ENCODE data around the gene SCLY. TPM values are rescaled to one million over a fixed set of nuclear protein-coding genes. Genes with fewer than 3 reads are reported as not detected.

SCLY gene
- total and polyA plus RNA-seq, 2 of the 13 experiments (the other 11 are each of a cell fraction or from before 2014, with no cell fraction given) = 27.9 to 38.6 TPM

GRCh38 chr2:238060096-238060541 lies 682 bp upstream of the SCLY start (continued):
- TF ChIP-seq, protein P1, sequence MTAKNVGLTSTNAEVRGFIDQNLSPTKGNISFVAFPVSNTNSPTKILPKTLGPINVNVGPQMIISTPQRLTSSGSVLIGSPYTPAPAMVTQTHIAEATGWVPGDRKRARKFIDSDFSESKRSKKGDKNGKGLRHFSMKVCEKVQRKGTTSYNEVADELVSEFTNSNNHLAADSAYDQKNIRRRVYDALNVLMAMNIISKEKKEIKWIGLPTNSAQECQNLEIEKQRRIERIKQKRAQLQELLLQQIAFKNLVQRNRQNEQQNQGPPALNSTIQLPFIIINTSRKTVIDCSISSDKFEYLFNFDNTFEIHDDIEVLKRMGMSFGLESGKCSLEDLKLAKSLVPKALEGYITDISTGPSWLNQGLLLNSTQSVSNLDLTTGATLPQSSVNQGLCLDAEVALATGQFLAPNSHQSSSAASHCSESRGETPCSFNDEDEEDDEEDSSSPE (CRISPR knock-in tag; IDR thresholded peaks at IDR 0.05) = no peak
- TF ChIP-seq, protein P2, sequence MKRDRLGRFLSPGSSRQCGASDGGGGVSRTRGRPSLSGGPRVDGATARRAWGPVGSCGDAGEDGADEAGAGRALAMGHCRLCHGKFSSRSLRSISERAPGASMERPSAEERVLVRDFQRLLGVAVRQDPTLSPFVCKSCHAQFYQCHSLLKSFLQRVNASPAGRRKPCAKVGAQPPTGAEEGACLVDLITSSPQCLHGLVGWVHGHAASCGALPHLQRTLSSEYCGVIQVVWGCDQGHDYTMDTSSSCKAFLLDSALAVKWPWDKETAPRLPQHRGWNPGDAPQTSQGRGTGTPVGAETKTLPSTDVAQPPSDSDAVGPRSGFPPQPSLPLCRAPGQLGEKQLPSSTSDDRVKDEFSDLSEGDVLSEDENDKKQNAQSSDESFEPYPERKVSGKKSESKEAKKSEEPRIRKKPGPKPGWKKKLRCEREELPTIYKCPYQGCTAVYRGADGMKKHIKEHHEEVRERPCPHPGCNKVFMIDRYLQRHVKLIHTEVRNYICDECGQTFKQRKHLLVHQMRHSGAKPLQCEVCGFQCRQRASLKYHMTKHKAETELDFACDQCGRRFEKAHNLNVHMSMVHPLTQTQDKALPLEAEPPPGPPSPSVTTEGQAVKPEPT (CRISPR knock-in tag; IDR thresholded peaks at IDR 0.05; ENCODE audit: low read depth) = no peak
- TF ChIP-seq STAT6 (CRISPR knock-in tag; IDR thresholded peaks at IDR 0.05; ENCODE audit: borderline replicate concordance) (no peak), ZNF570 (CRISPR knock-in tag; IDR thresholded peaks at IDR 0.05; ENCODE audit: borderline replicate concordance) (no peak), ZNF101 (CRISPR knock-in tag; IDR thresholded peaks at IDR 0.05; ENCODE audit: borderline replicate concordance, low read depth) (0 out of 2 replicates have a peak, but pooled peaks have one; percentile 10), CCDC6 (CRISPR knock-in tag; IDR thresholded peaks at IDR 0.05) (0 out of 2 replicates have a peak, but pooled peaks have one; percentile 17), MATR3 (CRISPR knock-in tag; IDR thresholded peaks at IDR 0.05) (no peak), ZNF234 (CRISPR knock-in tag; conservative IDR thresholded peaks at IDR 0.05) (0 out of 2 replicates have a peak, but pooled peaks have one; percentile 88), ZEB1 (IDR thresholded peaks at IDR 0.05; ENCODE audit: insufficient replicate concordance, low read depth) (peak; percentile 2), TEAD2 (CRISPR knock-in tag; IDR thresholded peaks at IDR 0.05) (no peak), TAF1 (CRISPR knock-in tag; IDR thresholded peaks at IDR 0.05) (no peak), FOXK2 (IDR thresholded peaks at IDR 0.05) (peak; percentile 32; the same call in 1 of the 2 replicates), NFE2L1 (CRISPR knock-in tag; IDR thresholded peaks at IDR 0.05; ENCODE audit: borderline replicate concordance) (0 out of 2 replicates have a peak, but pooled peaks have one; percentile 53), EED (CRISPR knock-in tag; IDR thresholded peaks at IDR 0.05) (no peak; the same call in 1 of the 2 replicates), ZNF510 (CRISPR knock-in tag; IDR thresholded peaks at IDR 0.05; ENCODE audit: low read depth) (0 out of 2 replicates have a peak, but pooled peaks have one; percentile 15), RARG (CRISPR knock-in tag; IDR thresholded peaks at IDR 0.05; ENCODE audit: low read depth) (peak; percentile 9; the same call in 1 of the 2 replicates), ZKSCAN5 (CRISPR knock-in tag; IDR thresholded peaks at IDR 0.05) (no peak; the same call in 1 of the 2 replicates), NFKBIZ (CRISPR knock-in tag; IDR thresholded peaks at IDR 0.05) (no peak), ZNF446 (CRISPR knock-in tag; IDR thresholded peaks at IDR 0.05) (peak; percentile 86; the same call in 1 of the 2 replicates), ELF4 (CRISPR knock-in tag; IDR thresholded peaks at IDR 0.05; ENCODE audit: borderline replicate concordance) (0 out of 2 replicates have a peak, but pooled peaks have one; percentile 1), ATF7 (IDR thresholded peaks at IDR 0.05) (no peak), ATF7 (CRISPR knock-in tag; IDR thresholded peaks at IDR 0.05) (0 out of 2 replicates have a peak, but pooled peaks have one; percentile 36), JUNB (CRISPR knock-in tag; IDR thresholded peaks at IDR 0.05; ENCODE audit: borderline replicate concordance) (no peak)
- TF ChIP-seq, protein P3, sequence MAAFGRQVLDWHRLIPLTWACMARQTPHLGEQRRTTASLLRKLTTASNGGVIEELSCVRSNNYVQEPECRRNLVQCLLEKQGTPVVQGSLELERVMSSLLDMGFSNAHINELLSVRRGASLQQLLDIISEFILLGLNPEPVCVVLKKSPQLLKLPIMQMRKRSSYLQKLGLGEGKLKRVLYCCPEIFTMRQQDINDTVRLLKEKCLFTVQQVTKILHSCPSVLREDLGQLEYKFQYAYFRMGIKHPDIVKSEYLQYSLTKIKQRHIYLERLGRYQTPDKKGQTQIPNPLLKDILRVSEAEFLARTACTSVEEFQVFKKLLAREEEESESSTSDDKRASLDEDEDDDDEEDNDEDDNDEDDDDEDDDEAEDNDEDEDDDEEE (CRISPR knock-in tag; IDR thresholded peaks at IDR 0.05) = no peak; the same call in 1 of the 2 replicates
